HG02884 (cell line): ENCODE measurements around the gene PUS3.
A peak's percentile ranks its signal among the peaks of the same experiment; 100 is the strongest.

Source experiments
- ATAC-seq: cut with Tn5 transposase; IDR thresholded peaks from one replicate; pipeline ENCODE4 v1.9.1; 2021; ENCODE audit warnings: mild to moderate bottlenecking, moderate library complexity; ENCODE audit not compliant: unreplicated experiment

The PUS3 gene

GRCh38 chr11:125902927-125903710 is at the start of gene PUS3:
Gene PUS3, minus strand, starts transcription at chr11:125903206. Its CDS starts 6,922 bp downstream, at chr11:125896284.
- ATAC-seq: peak; percentile 96

- no peak for ATAC-seq
These were observed 49.6 kb upstream of the PUS3 start for GRCh38 chr11:125952559-125952958.

- ATAC-seq: no peak
These were observed 48.7 kb upstream of the PUS3 start for GRCh38 chr11:125951731-125952130.

- no peak for ATAC-seq
These were observed 48.0 kb upstream of the PUS3 start for GRCh38 chr11:125950696-125951651.

GRCh38 chr11:125950178-125950490 is 47.1 kb upstream of the PUS3 start:
- no peak for ATAC-seq

- ATAC-seq: no peak
These were observed 46.5 kb upstream of the PUS3 start for GRCh38 chr11:125949271-125950177.

- no peak for ATAC-seq
These were observed 45.5 kb upstream of the PUS3 start for GRCh38 chr11:125948278-125949051.

GRCh38 chr11:125947419-125948277 is 44.6 kb upstream of the PUS3 start:
- ATAC-seq: no peak

- ATAC-seq: no peak
These were observed 43.9 kb upstream of the PUS3 start for GRCh38 chr11:125946712-125947418.

- ATAC-seq: no peak
These were observed 43.0 kb upstream of the PUS3 start, which contains the start of gene VSIG10L2 for GRCh38 chr11:125945797-125946520. Gene VSIG10L2, plus strand, starts transcription at chr11:125946044. Its CDS starts 12 bp downstream, at chr11:125946056.

GRCh38 chr11:125945011-125945796 is 42.2 kb upstream of the PUS3 start:
- ATAC-seq: no peak

GRCh38 chr11:125944350-125945010 is 41.5 kb upstream of the PUS3 start:
- ATAC-seq: no peak

GRCh38 chr11:125943661-125944349 is 40.8 kb upstream of the PUS3 start:
- ATAC-seq: no peak

GRCh38 chr11:125942771-125943428 is 39.9 kb upstream of the PUS3 start:
- ATAC-seq: no peak
